Mesothelial cell of epicardium (in vitro differentiated cells): ENCODE measurements around the gene ZNF536. TPM values are rescaled to one million over a fixed set of nuclear protein-coding genes. Genes with fewer than 3 reads are reported as not detected.

Experiments
- DNase-seq, 2 experiments: peaks; one replicate each; pipeline ENCODE4 v3.0.0; 2021; ENCODE audit warnings: low spot score in 2 of 2; ENCODE audit not compliant: unreplicated experiment in 2 of 2
- H3K27ac Mint-ChIP-seq: 2 replicates; pipeline ENCODE4 v1.8.0; 2021; ENCODE audit warnings: mixed read lengths
- H3K27me3 Mint-ChIP-seq: 2 replicates; pipeline ENCODE4 v1.8.0; 2021; ENCODE audit warnings: low read depth, mixed read lengths
- H3K36me3 Mint-ChIP-seq: 2 replicates; pipeline ENCODE4 v1.8.0; 2021; ENCODE audit warnings: mixed read lengths
- H3K4me1 Mint-ChIP-seq: 2 replicates; pipeline ENCODE4 v1.8.0; 2021; ENCODE audit warnings: mixed read lengths
- H3K4me3 Mint-ChIP-seq: 2 replicates; pipeline ENCODE4 v1.8.0; 2021; ENCODE audit warnings: mild to moderate bottlenecking, moderate library complexity, mixed read lengths
- H3K9me3 Mint-ChIP-seq: 2 replicates; pipeline ENCODE4 v1.8.0; 2021; ENCODE audit warnings: mixed read lengths
- total RNA-seq: library from RNA; stranded (reverse); gene quantifications from 3 replicates; pipeline ENCODE4 v1.2.1, GENCODE V29; 2021
- TF ChIP-seq, protein P1 (sequence below): fragments of 200-600 bp; sonication (generic); IDR thresholded peaks from one replicate; pipeline ENCODE4 v1.5.0; 2021; ENCODE audit warnings: antibody characterized with exemption; ENCODE audit not compliant: unreplicated experiment

Gene ZNF536
- total RNA-seq, 1 donor from 2014 or later: 9.2 TPM

DNA sequence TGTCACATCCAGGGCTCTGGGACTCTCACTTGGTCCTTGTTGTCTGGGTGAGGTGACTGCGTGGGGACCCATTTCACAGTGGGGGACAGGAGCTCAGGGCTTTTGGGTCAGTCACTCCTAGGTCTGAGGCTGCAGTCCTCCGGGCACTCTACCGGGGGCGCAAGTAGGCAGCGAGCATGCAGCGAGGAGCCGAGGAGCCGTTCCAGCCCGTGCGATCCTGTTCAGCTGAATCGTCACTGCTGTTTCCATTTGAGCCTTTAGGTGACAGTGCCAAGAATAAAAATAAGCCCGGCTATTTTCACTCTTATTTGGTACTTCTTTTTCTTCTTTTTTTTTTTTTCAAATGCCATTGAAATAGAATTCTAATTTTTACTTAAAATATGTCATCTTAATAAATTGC is 126.5 kb downstream of the ZNF536 start:
- Mint-ChIP-seq H3K36me3 (no peaks in the 10 kb centered on the region), H3K4me1 (no peaks in the 10 kb centered on the region), H3K4me3 (no peak overlapping the region), H3K27ac (no peak overlapping the region), H3K27me3 (peaks cover 48% of the 10 kb centered on the region), H3K9me3 (no peaks in the 10 kb centered on the region)
- TF ChIP-seq, protein P1, sequence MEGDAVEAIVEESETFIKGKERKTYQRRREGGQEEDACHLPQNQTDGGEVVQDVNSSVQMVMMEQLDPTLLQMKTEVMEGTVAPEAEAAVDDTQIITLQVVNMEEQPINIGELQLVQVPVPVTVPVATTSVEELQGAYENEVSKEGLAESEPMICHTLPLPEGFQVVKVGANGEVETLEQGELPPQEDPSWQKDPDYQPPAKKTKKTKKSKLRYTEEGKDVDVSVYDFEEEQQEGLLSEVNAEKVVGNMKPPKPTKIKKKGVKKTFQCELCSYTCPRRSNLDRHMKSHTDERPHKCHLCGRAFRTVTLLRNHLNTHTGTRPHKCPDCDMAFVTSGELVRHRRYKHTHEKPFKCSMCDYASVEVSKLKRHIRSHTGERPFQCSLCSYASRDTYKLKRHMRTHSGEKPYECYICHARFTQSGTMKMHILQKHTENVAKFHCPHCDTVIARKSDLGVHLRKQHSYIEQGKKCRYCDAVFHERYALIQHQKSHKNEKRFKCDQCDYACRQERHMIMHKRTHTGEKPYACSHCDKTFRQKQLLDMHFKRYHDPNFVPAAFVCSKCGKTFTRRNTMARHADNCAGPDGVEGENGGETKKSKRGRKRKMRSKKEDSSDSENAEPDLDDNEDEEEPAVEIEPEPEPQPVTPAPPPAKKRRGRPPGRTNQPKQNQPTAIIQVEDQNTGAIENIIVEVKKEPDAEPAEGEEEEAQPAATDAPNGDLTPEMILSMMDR: no peak
- no peak for DNase-seq

DNA sequence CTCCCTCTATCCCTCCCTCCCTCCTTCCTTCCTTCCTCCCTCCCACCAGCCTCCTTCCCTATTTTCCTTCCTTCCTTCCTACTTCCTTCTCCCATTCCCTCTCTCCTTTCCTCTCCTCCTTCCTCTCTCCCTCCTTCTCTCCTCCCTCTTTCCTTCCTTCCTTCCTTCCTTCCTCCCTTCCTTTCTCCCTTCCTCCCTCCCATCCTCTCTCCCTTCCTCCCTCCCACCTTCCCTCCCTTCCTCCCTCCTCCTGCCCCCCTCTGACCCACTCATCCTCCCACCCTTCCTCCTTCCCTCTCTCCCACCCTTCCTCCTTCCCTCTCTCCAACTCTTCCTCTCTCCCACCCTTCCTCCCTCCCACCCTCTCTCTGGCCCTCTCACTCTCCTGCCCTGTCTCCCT is 132.1 kb downstream of the ZNF536 start:
- H3K4me1 Mint-ChIP-seq: no peaks in the 10 kb centered on the region
- H3K27ac Mint-ChIP-seq: no peak overlapping the region
- H3K36me3 Mint-ChIP-seq: no peaks in the 10 kb centered on the region
- H3K9me3 Mint-ChIP-seq: no peaks in the 10 kb centered on the region
- TF ChIP-seq, protein P1: no peak
- no peak overlapping the region for H3K4me3 Mint-ChIP-seq
- no peak for DNase-seq
- H3K27me3 Mint-ChIP-seq: peaks cover 30% of the 10 kb centered on the region

DNA sequence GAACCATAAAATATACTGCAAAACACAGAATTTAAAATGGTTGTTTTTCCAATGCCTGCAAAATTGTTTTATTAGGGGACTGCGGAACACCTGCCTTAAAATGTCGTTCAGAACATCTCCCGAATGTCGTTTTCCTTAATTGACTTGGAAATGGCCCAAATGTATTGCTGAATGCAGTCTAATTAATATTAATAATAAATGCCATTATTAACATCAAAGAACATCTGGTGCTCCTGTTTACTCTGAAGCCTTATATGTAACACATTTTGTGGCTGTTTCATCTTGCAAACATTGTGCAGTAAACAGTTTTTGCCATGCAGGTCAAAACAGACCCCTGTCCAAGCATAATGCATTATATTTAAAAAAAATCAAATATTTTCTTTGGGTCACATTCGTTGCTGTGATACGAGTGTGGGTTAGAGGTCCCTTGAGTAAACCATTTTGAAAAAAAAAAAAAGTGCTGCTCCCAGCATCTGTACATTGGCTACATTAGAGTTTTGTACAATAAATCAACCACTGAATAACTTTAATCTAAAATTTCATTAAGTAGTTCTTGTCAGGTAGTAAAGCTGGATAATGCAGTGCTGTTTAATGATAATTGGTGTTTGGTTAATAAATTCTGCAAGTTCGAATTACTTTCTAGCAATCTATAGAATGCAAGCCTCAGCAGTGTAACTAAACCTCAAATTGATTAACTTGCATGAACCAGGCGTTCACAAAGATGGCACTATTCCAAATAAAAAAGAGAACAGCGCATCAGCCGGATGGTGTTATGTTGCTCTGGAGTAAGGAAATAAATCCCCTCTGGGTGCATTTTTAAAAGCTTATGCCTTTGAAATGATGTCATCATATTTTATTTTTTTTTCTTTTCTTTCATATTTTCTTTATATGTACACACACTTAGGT is 140.2 kb downstream of the ZNF536 start:
- H3K4me1 Mint-ChIP-seq: no peaks in the 10 kb centered on the region
- H3K4me3 Mint-ChIP-seq: no peak overlapping the region
- TF ChIP-seq, protein P1: no peak
- no peak for DNase-seq
- H3K27me3 Mint-ChIP-seq: peaks cover 31% of the 10 kb centered on the region
- no peaks in the 10 kb centered on the region for H3K36me3 Mint-ChIP-seq
- no peak overlapping the region for H3K27ac Mint-ChIP-seq
- H3K9me3 Mint-ChIP-seq: no peaks in the 10 kb centered on the region

DNA sequence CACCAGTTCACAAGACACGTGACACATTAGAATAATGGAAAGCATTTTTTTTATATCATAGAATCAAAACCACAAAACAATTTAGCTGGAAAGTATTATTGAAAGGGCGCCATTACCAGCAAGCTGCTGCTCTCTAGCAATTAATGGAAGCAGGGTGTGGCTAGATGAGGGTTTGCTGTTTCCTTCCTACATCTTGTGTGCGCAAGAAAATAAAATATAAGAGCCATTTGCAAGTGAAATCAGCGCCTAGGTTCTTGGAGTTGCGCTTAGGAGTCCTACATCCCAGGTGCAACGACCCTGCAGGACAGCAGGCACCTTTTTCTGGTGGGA is 140.9 kb downstream of the ZNF536 start:
- Mint-ChIP-seq H3K9me3 (no peaks in the 10 kb centered on the region), H3K36me3 (no peaks in the 10 kb centered on the region), H3K4me1 (no peaks in the 10 kb centered on the region), H3K27me3 (peaks cover 31% of the 10 kb centered on the region), H3K27ac (no peak overlapping the region), H3K4me3 (no peak overlapping the region)
- TF ChIP-seq, protein P1: no peak
- DNase-seq: no peak

DNA sequence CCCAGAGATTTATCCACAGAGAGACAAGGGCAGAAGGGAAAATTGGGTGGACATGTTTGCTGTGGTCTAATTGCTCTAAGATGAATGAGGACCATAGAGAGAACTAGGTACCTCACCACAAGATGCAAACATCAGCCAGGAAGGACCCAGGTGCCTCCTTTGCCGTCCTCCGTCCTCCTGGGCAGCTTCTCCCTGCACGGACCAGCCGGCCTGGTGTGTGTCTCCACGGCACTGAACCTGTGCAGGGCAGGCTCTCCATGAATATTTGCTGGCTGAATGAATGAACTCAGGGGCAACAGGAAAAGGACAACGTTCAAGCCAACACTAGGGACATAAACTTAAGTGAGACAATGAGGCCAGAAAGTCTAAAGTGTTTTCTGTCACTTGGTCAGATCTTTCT is 143.9 kb downstream of the ZNF536 start:
- Mint-ChIP-seq H3K9me3 (no peaks in the 10 kb centered on the region), H3K4me3 (no peak overlapping the region), H3K27me3 (peaks cover 24% of the 10 kb centered on the region), H3K4me1 (no peaks in the 10 kb centered on the region), H3K36me3 (no peaks in the 10 kb centered on the region), H3K27ac (no peak overlapping the region)
- DNase-seq: no peak
- TF ChIP-seq, protein P1: no peak
